ENCODE data around the gene MYL6. TPM values are rescaled to one million over a fixed set of nuclear protein-coding genes. Genes with fewer than 3 reads are reported as not detected.
A peak's percentile ranks its signal among the peaks of the same experiment; 100 is the strongest.

MYL6 gene
- total and polyA plus RNA-seq, 9 of the 15 experiments (the other 6 are each of a cell fraction or from before 2014, with no cell fraction given) = 557 to 1,664 (median 958) TPM

GRCh38 chr12:56157201-56158028, 744 bp upstream of the MYL6 start (continued):
- TF ChIP-seq ZBTB34 (CRISPR knock-in tag; IDR thresholded peaks at IDR 0.05) (no peak), ARID4B (CRISPR knock-in tag; IDR thresholded peaks at IDR 0.05) (no peak), THAP12 (CRISPR knock-in tag; IDR thresholded peaks at IDR 0.05) (0 out of 2 replicates have a peak, but pooled peaks have one; percentile 56), LCOR (CRISPR knock-in tag; IDR thresholded peaks at IDR 0.05) (no peak; the same call in 1 of the 2 replicates), TBP (optimal IDR thresholded peaks at IDR 0.05; ENCODE audit: low read depth, low read length) (no peak), KDM1A (IDR thresholded peaks at IDR 0.05) (no peak), EP300 (IDR thresholded peaks at IDR 0.05; ENCODE audit: low read length) (no peak), ETV6 (IDR thresholded peaks at IDR 0.05; ENCODE audit: borderline replicate concordance in 1 of 2, low read depth in 2 of 2, low read length in 1 of 2) (no peak), ETV6 (CRISPR knock-in tag; IDR thresholded peaks at IDR 0.05; ENCODE audit: borderline replicate concordance) (no peak), ZNF785 (CRISPR knock-in tag; IDR thresholded peaks at IDR 0.05) (no peak), ZBTB1 (CRISPR knock-in tag; IDR thresholded peaks at IDR 0.05; ENCODE audit: borderline replicate concordance, low read depth) (no peak), RFX5 (IDR thresholded peaks at IDR 0.05; ENCODE audit: low read depth, low read length) (no peak), BHLHE40 (IDR thresholded peaks at IDR 0.05; ENCODE audit: low read length) (no peak)

Data from K562 (cell line).